Measurements from ENCODE around the gene NACC2.
A peak's percentile ranks its signal among the peaks of the same experiment; 100 is the strongest.

Gene NACC2

GRCh38 chr9:136118320-136119060 lies 23.4 kb upstream of the NACC2 start, which contains the start of gene TMEM250:
Gene TMEM250, minus strand, starts transcription at chr9:136118875. Its CDS starts 1,975 bp downstream, at chr9:136116900.
- DNase-seq (peak; percentile 97 to 98), ATAC-seq (peak; percentile 91)
- Mint-ChIP-seq H3K4me1 (peaks cover 44% of the 10 kb centered on the region), H3K4me3 (peak within 1 kb of the TSS; percentile 90), H3K9me3 (no peaks in the 10 kb centered on the region), H3K27ac (peak within 1 kb of the TSS; percentile 49 to 57), H3K27me3 (no peaks in the 10 kb centered on the region)

GRCh38 chr9:136117916-136118319 lies 22.8 kb upstream of the NACC2 start:
- DNase-seq (no peak), ATAC-seq (peak; percentile 3)
- no peaks in the 10 kb centered on the region for H3K9me3 Mint-ChIP-seq
- peak overlapping the region; percentile 42 to 57 for H3K27ac Mint-ChIP-seq
- no peaks in the 10 kb centered on the region for H3K27me3 Mint-ChIP-seq
- H3K4me1 Mint-ChIP-seq, result peaks cover 46% of the 10 kb centered on the region
- H3K4me3 Mint-ChIP-seq, result peak overlapping the region; percentile 90

GRCh38 chr9:136117291-136117915 lies 22.3 kb upstream of the NACC2 start:
- H3K4me1 Mint-ChIP-seq, result peaks cover 46% of the 10 kb centered on the region
- H3K27ac Mint-ChIP-seq, result peak overlapping the region; percentile 57 to 89
- H3K27me3 Mint-ChIP-seq, result no peaks in the 10 kb centered on the region
- peak; percentile 53 for ATAC-seq
- DNase-seq, result peak; percentile 68 to 75
- H3K9me3 Mint-ChIP-seq, result no peaks in the 10 kb centered on the region
- H3K4me3 Mint-ChIP-seq, result peak overlapping the region; percentile 90

GRCh38 chr9:136116360-136117098 lies 21.4 kb upstream of the NACC2 start:
- Mint-ChIP-seq H3K27ac (peak overlapping the region in 1 of 2 donors; percentile 89), H3K27me3 (no peaks in the 10 kb centered on the region)

GRCh38 chr9:136115641-136116359 lies 20.7 kb upstream of the NACC2 start:
- DNase-seq (no peak), ATAC-seq (no peak)
- Mint-ChIP-seq H3K9me3 (no peaks in the 10 kb centered on the region), H3K4me3 (peak overlapping the region in 1 of 2 donors; percentile 59), H3K4me1 (peaks cover 61% of the 10 kb centered on the region), H3K27me3 (no peaks in the 10 kb centered on the region), H3K27ac (peak overlapping the region in 1 of 2 donors; percentile 88)

More at GRCh38 chr9:136116360-136117098, 21.4 kb upstream of the NACC2 start:
- Mint-ChIP-seq H3K4me3 (peak overlapping the region; percentile 90), H3K4me1 (peaks cover 53% of the 10 kb centered on the region), H3K9me3 (no peaks in the 10 kb centered on the region)
- DNase-seq (no peak), ATAC-seq (no peak)

GRCh38 chr9:136115206-136115605 lies 20.1 kb upstream of the NACC2 start:
- Mint-ChIP-seq H3K9me3 (no peaks in the 10 kb centered on the region), H3K4me3 (no peak overlapping the region), H3K27me3 (no peaks in the 10 kb centered on the region), H3K4me1 (peaks cover 67% of the 10 kb centered on the region), H3K27ac (no peak overlapping the region)
- ATAC-seq (no peak), DNase-seq (no peak)

GRCh38 chr9:136114610-136115009 lies 19.5 kb upstream of the NACC2 start:
- Mint-ChIP-seq H3K4me1 (peaks cover 71% of the 10 kb centered on the region), H3K4me3 (no peak overlapping the region)

GRCh38 chr9:136112541-136112940 lies 17.5 kb upstream of the NACC2 start:
- DNase-seq, result no peak
- peak overlapping the region; percentile 24 to 96 for H3K4me3 Mint-ChIP-seq

More at GRCh38 chr9:136114610-136115009, 19.5 kb upstream of the NACC2 start:
- ATAC-seq (no peak), DNase-seq (no peak)
- no peak overlapping the region for H3K27ac Mint-ChIP-seq
- H3K9me3 Mint-ChIP-seq, result no peaks in the 10 kb centered on the region
- no peaks in the 10 kb centered on the region for H3K27me3 Mint-ChIP-seq

GRCh38 chr9:136111910-136112309 lies 16.8 kb upstream of the NACC2 start:
- H3K4me3 Mint-ChIP-seq, result peak overlapping the region; percentile 90 to 96
- DNase-seq, result no peak
- peaks cover 89% of the 10 kb centered on the region for H3K4me1 Mint-ChIP-seq
- H3K27me3 Mint-ChIP-seq, result no peaks in the 10 kb centered on the region
- no peak for ATAC-seq
- H3K27ac Mint-ChIP-seq, result peak overlapping the region in 1 of 2 donors; percentile 59
- no peaks in the 10 kb centered on the region for H3K9me3 Mint-ChIP-seq

More at GRCh38 chr9:136112541-136112940, 17.5 kb upstream of the NACC2 start:
- Mint-ChIP-seq H3K4me1 (peaks cover 89% of the 10 kb centered on the region), H3K9me3 (no peaks in the 10 kb centered on the region), H3K27ac (peak overlapping the region in 1 of 2 donors; percentile 39), H3K27me3 (no peaks in the 10 kb centered on the region)
- ATAC-seq, result no peak

GRCh38 chr9:136111190-136111589 lies 16.1 kb upstream of the NACC2 start:
- Mint-ChIP-seq H3K9me3 (no peaks in the 10 kb centered on the region), H3K4me3 (peak overlapping the region; percentile 90 to 96), H3K4me1 (peaks cover 89% of the 10 kb centered on the region), H3K27me3 (no peaks in the 10 kb centered on the region), H3K27ac (peak overlapping the region in 1 of 2 donors; percentile 59)
- DNase-seq (no peak), ATAC-seq (no peak)

GRCh38 chr9:136110082-136111061 lies 15.3 kb upstream of the NACC2 start:
- no peaks in the 10 kb centered on the region for H3K9me3 Mint-ChIP-seq

GRCh38 chr9:136109351-136110081 lies 14.4 kb upstream of the NACC2 start:
- peaks cover 96% of the 10 kb centered on the region for H3K4me1 Mint-ChIP-seq
- peak; percentile 93 for ATAC-seq
- H3K9me3 Mint-ChIP-seq, result no peaks in the 10 kb centered on the region
- H3K27me3 Mint-ChIP-seq, result no peaks in the 10 kb centered on the region
- DNase-seq, result peak; percentile 95 to 97
- peak overlapping the region; percentile 82 to 96 for H3K27ac Mint-ChIP-seq
- peak overlapping the region; percentile 90 to 96 for H3K4me3 Mint-ChIP-seq

More at GRCh38 chr9:136110082-136111061, 15.3 kb upstream of the NACC2 start:
- H3K27ac Mint-ChIP-seq, result peak overlapping the region; percentile 82 to 96
- DNase-seq, result no peak
- peak overlapping the region; percentile 90 to 96 for H3K4me3 Mint-ChIP-seq
- H3K4me1 Mint-ChIP-seq, result peaks cover 96% of the 10 kb centered on the region
- peak; percentile 25 for ATAC-seq
- H3K27me3 Mint-ChIP-seq, result no peaks in the 10 kb centered on the region

- DNase-seq, result no peak
- Mint-ChIP-seq H3K4me1 (peaks cover 91% of the 10 kb centered on the region), H3K27ac (peak overlapping the region; percentile 80 to 97), H3K4me3 (peak overlapping the region; percentile 90 to 96), H3K27me3 (no peaks in the 10 kb centered on the region), H3K9me3 (no peaks in the 10 kb centered on the region)
- ATAC-seq, result no peak
Observed at GRCh38 chr9:136108648-136109266, 13.7 kb upstream of the NACC2 start.
